NCI-H1694 (cell line): Measurements from ENCODE around the gene LPGAT1.

Experiments used
- DNase-seq: peaks from one replicate; lab custom pipeline; 2025; lab: John Stamatoyannopoulos, UW

The LPGAT1 gene

GRCh38 chr1:211828584-211829342, 1.8 kb downstream of the LPGAT1 start:
- no peak for DNase-seq

GRCh38 chr1:211827051-211827450, 3.5 kb downstream of the LPGAT1 start:
- no peak for DNase-seq

GRCh38 chr1:211825980-211826379, 4.6 kb downstream of the LPGAT1 start:
- no peak for DNase-seq

DNA sequence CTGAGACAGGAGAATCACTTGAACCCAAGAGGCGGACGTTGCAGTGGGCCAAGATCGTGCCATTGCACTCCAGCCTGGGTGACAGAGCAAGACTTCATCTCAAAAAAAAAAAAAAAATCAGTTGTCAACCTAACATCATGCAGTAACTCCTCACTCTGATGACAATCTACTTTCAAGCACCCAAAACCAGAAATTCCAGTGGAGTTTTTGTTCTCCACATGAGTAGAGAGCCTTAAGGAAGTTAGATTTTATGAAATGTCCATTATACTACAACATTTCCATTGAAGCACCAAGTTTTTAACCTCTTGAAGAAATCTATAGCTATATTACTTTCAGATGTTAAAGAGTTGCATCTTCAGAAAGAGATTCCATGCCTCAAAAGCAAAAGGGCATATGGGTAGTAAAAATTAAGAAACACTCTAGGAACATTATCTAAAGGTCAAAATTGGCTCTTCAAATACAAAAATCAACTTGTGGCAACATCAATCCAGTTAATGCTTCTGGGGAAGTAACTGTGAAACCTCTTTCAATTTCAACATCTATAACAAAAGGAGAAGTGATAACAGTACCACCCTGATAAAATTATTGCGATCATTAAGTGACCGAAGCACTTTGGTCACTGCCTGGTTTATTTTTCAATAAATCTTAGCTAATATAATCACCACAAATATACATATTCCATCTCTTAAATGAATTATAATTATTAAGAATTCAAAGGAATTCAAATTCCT, 7.7 kb downstream of the LPGAT1 start:
- no peak for DNase-seq

- DNase-seq = no peak
Observed at GRCh38 chr1:211816586-211816985, 14.0 kb downstream of the LPGAT1 start.

GRCh38 chr1:211814313-211814712, 16.2 kb downstream of the LPGAT1 start:
- DNase-seq = no peak

DNA sequence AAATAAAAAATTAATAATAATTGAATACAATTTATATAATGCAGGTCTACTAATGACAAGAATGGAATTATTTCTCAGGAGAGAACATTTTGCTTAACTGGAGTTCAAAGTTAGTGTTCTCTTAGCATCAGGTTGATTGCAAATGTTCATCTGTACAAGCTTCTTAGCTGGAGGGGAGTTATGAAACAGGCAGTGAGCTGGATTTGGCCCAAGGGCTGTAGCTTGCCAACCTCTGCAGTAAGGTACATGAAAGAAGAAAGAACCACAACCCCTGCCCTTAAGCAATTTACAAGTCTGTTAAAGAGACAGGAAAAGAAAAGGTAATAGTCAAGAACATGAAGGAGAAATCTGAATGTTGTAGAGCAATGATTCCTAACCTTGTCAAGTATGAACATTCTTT, 17.0 kb downstream of the LPGAT1 start:
- DNase-seq = no peak

- no peak for DNase-seq
Observed at GRCh38 chr1:211812584-211812983, 18.0 kb downstream of the LPGAT1 start.

DNA sequence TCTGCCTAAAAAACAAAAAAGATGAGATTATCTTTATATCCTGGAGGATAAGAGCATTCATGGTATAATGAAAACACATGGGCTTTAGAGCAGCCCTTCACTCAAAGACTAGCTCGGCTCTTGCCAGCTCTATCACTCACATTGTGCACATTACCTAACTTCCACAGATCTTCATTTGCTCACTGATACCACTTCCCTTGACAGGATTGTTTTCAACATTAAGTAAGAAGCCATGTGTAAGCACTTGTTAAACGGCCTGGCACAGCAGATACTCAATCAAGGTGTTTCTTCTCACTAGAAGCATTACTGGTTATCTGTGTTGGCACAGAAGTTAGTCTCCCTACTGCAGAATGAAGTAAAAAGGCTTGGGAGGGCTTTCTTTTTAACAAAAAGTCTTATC, 18.7 kb downstream of the LPGAT1 start:
- DNase-seq = no peak

DNA sequence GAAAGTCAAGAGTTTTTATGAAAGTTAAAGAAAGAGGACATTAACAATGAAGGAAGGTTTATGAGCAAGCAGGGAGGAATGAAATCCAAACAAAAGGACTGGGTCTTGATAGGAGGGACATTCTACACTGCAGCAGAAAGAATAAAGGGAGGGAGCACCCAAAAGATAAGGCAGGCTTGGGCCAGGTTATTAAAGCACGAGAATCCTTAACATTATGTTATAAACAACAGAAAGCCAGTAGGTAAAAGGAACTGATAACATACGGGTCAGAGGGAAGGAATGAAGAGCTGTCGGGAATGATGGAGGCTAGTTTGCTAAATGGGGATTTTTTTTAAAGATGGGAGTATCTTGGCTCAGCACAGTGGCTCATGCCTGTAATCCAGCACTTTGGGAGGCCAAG, 19.4 kb downstream of the LPGAT1 start:
- DNase-seq = no peak

- no peak for DNase-seq
Observed at GRCh38 chr1:211808475-211808874, 22.1 kb downstream of the LPGAT1 start.

DNA sequence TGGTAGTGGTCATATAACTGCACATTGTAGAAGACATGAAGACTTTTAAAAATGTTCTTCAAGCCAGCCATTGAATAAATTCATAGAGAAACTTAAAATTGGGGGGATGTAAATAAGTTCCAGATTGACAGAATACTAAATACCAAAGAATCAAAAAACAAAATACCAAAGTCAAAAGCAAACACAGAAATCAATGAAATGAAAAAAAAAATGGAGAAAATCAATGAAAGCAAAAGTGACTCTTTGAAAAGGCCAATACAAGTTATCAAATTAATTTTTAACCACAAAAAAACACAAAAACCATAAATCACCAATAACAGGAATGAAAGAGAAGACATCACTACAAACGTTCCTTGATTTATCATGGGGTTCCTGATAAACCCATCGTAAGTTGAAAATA, 25.6 kb downstream of the LPGAT1 start:
- no peak for DNase-seq

DNA sequence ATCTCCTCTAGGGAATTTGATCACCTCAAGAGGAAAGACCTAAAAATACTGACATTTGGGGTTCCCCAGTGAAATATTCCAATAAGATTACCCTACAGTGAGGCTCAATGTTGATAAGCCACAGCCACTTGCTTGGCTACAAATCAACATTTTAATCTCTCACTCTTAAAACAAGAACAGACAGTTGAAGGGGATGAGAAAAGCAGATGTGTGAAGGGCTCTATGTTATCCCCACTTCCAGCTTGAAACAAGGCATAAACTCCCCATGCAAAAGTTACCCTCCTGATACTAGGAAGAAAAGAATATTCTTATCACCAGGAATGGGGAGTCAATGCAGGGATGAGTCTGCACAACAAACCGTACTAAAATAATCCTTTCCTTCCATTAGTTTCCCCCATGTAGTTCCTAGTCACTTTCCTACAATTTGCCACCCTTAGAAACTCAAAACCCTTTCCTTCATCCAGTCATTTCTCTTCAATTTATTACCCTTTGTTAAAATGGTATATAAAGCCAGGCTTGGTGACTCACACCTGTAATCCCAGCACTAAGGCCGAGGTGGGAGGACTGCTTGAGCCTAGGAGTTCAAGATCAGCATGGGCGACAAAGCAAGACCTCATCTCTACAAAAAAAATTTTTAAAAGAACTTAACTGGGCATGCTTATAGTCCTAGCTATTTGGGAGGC, 29.5 kb downstream of the LPGAT1 start:
- DNase-seq = no peak

- DNase-seq = no peak
Observed at GRCh38 chr1:211797994-211798393, 32.6 kb downstream of the LPGAT1 start.

GRCh38 chr1:211791979-211792378, 38.6 kb downstream of the LPGAT1 start:
- DNase-seq = no peak

GRCh38 chr1:211789641-211790464, 40.7 kb downstream of the LPGAT1 start:
- no peak for DNase-seq

DNA sequence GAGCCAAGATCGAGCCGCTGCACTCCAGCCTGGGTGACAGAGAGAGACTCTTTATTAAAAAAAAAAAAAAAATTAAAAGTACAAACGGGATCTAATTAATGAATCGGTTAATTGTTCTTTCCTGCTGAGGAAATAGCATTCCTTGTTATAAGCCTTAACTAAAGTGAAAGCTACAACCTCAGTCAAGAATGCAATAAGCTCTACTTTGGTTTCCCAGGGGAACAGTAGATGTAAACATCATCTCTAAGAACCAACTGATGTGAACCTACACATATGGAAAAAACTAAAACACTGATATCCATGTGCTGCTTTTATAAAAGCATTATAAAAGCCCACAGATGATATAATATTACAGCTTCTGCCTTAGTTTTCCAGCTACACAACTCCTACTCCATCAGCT, 41.9 kb downstream of the LPGAT1 start:
- no peak for DNase-seq

DNA sequence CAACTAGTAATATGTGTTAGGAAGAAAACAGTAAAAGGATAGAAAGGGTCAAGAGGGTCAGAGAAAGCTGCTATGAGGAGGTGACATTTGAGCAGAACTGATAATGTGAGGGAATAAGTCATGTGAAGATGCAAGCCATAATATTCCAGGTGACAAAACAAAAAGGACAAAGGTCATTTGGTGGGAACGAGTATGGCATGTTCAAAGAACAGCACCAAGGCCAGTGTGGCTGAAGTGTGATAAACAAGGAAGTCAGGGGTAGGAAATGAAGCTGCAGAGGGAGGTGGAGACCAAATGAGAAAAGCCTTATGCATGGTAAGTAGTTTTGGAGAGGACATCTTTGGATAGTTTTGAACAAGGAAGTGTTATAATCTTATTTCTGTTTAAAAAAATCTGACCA, 46.7 kb downstream of the LPGAT1 start:
- DNase-seq = no peak

- no peak for DNase-seq
Observed at GRCh38 chr1:211783266-211783665, 47.3 kb downstream of the LPGAT1 start.

- DNase-seq = no peak
Observed at GRCh38 chr1:211781260-211781659, 49.3 kb downstream of the LPGAT1 start.

- no peak for DNase-seq
Observed at GRCh38 chr1:211775170-211775569, 55.4 kb downstream of the LPGAT1 start.

GRCh38 chr1:211764701-211765100, 65.9 kb downstream of the LPGAT1 start:
- no peak for DNase-seq
